Measurements from ENCODE around the gene CAPN12.

Gene CAPN12

DNA sequence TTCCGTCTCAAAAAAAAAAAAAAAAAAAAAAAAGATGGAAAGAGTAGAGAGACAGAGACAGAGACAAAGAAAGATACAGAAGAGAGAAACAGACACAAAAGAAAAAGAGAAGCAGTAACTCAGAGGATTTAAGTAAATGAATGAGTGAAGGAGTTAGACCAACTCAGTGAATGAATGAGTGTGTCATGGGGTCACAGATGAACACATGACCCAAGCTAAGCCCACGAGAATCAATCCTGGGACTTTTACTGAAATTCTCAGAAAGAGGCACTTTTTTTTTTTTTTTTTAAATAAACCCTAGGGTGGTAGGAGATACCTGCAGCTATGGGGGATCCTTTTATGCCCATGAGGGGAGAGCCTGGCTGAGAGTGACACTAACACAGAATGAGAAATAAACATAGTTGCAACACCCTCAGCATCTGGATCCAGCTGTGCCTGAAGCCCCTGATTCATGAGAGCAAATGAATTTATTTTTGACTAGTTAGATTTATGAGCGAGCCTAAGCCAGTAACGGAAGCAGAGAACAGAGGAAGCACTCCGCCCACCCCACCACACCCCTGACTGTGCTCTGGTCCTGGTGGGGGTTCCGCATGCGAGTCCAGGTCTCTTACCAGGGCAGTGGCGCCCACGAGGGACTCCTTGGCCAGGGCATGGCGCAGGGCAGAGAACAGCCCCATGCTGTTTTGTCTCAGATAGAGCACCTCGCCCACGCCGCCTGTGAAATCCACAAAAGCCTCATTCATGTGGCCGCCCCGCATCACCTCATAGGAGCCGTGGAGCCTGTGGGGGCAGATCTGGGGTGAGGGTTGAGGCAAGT is 4.6 kb downstream of the CAPN12 start:
- DNase-seq (ENCODE audit: low read depth in 1 of 2, low spot score in 1 of 2): no peak

DNA sequence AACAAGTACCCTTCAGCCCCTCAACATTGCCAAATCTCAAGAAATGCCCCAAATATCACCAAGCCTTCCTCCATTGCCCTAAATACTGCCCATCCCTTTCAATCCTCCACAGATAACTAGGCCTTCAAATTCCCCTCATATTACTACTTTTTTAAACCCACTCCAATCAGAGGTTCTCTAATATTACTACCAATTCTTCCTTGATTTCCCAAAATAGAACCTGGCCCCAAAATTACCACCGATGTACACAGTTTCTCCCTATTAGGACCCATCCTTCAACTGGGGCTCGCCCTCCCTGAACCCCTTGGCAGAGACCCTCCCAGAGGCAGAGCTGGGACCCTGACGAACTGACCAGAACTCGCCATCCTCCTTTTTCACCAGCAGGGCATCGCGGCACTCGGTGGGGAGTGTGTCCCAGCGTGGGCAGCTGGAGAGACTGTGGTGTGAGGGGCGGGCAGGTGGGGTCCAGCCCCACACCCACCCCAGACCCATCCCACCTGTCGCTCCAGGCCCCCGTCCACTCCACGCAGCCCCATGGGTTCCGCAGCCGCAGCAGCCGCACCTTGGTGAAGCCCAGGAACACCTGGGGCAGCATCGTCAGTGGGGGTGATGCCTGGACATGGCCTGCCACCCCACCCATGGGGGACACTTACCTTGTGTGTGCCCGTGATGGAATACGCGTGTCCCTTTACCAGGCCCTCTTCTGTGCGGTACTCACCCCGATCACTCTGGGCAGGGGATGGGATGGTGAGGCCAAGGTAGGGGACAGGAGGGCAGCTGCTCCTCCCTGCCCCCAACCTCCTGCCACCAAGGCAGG is 6.1 kb downstream of the CAPN12 start:
- no peak for DNase-seq (ENCODE audit: low read depth in 1 of 2, low spot score in 1 of 2)

DNA sequence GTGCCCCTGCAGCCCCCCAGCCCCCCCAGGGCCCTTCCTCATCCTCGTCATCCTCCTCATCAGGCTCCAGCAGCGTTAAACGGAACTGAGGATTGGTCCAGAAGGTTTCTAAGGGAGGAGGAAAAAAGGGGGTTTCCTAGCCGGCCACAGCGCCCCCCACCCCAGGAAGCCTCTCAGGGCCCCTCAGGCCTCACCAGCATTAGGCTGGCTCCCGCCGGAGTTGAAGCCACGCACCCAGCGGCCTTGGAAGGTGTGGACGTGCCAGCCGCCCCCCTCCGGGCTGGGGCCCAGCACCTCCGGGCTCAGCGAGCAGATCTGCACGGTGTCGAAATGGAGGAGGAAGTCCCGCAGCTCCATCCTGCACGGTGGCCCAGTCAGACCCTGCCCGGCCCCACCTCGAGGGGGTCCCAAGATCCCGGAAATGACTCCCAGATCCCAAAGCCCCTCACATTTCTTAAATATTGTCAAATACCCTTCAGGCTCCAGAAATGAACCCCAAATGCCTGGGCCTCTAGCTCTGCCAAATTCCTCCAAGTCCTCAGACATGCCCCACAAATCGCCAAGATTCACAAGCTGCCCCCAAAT is 6.9 kb downstream of the CAPN12 start:
- no peak for DNase-seq (ENCODE audit: low read depth in 1 of 2, low spot score in 1 of 2)

DNA sequence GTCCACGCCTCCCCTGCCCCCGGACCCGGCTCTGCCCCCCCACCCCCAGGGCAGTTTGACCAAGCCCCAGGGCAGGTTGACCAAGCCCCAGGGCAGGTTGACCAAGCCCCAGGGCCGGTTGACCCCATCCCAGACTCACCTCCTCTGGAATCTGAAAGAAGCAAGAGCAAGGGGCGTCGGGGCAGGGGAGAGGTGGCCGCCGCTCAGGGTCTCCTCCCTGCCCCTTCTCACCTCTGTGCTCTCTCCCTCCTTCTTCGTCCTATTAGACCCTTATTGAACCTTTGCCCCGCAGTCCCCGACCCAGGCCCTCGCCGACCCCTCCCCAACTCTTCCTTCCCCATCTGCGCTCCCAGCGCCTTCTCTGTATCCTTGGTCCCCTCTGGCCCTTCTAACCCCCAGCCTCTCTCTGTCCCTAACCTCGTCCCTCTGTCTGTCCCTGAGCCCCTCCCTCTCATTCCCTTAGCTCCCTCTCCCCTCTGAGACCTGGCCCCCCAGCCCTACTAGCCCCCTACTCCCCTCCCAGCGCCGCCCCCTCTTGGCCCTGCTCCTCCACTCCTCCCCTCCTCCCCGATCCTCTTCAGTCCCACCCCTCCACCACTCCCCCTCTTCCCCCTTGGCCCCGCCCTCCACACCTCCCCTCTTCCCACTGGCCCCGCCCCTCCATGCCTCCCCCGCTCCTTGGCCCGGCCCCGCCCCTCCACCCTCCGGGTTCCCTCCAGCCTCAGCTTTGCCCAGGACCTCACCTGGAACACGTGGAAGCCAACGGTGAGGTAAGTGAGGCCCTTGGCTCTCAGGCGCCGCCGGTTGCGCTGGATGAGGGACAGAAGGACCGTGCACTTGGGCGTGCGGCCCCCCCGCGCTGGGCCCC is 7.6 kb downstream of the CAPN12 start:
- peak in 1 of 2 donors; percentile 51 for DNase-seq (ENCODE audit: low read depth in 1 of 2, low spot score in 1 of 2)

DNA sequence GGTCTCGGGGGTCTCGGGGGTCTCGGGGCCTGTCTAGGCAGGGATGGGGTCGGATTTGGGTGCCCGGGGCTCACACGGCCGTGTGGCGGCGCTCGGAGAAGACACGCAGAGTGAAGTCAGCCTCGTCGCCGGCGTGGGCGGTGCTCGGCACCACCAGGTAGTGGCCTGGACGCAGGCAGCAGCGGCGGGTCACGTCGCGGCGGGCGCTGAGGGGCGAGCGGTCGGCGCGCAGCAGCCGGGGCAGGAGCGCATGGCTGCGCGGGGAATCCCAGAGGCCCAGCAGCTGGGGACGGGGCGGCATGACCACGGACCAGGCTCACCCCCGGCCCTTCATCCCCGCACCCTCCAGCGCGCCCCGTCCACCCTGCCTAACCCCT is 8.2 kb downstream of the CAPN12 start:
- DNase-seq (ENCODE audit: low read depth in 1 of 2, low spot score in 1 of 2): peak in 1 of 2 donors; percentile 44

DNA sequence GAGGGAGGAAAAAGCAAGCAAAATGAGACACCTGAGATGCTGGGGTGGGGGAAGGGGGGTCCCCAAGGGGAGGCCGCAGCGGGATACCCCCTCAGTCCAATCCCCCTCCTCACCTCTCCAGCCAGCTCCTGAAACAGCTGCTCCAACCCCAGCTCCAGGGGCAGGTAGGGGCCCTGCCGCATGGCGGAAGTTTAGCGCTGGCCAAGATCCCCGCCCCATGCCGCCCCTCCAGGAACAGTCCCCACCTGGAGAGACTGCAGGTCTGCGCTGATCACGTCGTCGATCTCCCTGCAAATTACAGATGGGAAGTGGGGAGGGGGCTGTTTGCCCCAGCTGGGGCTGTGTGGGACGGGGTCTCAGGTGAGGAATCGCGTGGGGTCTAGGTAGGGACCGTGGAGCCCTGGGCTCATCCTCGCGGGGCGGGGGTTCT is 9.0 kb downstream of the CAPN12 start:
- DNase-seq (ENCODE audit: low read depth in 1 of 2, low spot score in 1 of 2): no peak

DNA sequence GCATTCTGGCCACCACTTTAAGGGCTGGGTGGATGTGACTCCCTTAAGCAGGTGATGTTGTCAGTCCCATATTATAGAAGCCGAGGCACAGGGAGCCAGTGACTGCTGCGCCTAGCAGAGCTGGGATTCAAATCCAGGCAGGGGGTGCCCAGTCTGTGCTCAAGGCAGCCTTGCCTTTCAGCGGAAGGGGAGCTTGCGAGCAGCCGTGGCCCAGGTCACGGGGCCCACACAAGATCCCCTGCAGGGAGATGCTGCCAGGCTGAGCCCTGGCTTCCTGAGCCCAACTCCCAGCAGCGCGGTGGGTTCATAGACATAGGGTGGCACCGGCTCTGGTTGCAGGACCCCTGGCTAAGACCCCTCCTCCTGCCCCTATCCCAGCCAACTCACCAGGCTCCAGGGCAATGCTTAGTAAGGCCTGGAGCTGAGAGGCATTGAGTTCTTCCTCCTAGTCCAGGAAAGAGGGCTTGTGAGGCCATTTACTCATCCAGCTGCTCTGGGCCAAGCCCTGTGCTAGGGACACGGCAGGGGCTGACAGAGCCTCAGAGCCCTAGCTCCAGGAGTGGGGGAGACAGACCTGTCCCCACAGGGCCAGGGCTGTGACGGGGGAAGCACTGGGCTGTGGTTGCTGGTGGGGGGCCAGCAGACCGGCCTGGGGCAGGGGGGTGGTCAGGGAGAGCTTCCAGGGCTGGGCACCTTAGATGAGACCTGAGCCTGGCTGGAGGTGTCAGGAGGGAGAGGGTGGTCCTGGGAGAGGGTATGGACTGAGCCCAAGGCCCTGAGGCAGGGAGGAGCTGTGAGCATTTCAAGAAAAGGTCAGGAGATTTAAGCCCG is 9.6 kb downstream of the CAPN12 start:
- DNase-seq (ENCODE audit: low read depth in 1 of 2, low spot score in 1 of 2): no peak

DNA sequence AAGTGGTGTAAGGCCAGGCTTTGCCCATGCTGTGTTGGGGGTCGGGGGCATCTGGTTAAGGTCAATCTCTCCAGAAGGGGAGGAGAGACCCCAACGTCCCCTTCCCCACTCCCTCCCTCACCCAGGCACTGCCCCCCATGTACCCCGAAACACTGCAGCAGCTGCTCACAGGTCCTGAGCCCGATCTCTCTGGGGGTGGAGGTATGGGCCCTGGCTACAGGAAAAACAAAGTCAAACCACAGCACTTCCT is 10.2 kb downstream of the CAPN12 start:
- DNase-seq (ENCODE audit: low read depth in 1 of 2, low spot score in 1 of 2): no peak

DNA sequence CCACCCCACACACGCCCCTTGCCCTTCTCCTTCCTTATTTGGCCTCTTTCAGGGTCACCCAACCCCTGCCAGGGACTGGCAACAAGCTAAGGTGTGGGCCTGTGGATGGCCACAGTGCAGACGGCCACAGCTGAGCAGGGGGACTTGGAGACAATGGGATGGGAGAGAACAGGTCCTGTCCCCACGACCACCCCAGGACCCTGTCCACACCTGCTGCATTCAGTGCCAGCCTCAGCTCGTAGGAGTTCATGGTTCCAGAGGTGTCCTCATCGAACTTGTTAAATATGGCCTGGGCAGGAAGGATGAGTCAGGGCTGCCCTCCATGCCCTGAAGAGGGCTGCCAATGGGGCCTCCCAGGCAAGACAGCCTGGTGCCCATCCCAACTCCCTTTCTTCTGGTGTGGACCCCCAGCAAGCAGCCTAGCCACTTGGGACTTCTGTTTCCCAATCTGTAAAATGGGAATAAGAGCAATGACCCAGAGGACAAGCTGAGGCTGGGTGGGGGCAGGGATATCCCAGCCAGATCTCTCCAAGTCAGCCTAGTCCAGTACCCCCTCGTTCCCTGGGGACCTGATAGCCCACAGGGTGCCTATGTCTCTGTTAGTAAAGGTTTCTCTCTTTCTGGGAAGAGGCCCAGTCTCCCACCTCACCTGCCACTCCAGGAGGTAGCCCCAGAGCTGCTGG is 10.6 kb downstream of the CAPN12 start:
- DNase-seq (ENCODE audit: low read depth in 1 of 2, low spot score in 1 of 2): no peak

DNA sequence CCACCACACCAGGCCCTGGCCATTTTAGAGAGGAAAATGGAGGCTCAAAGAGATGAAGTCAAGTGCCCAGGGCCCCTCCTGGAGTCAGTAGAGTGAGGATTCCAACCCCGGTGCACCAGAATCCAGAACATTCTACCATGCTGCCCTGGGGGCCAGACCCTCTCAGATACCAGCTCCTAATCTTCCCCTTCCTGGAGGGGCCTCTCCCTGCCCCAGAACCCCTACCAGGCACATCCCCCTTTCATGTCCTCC is 11.1 kb downstream of the CAPN12 start:
- no peak for DNase-seq (ENCODE audit: low read depth in 1 of 2, low spot score in 1 of 2)

DNA sequence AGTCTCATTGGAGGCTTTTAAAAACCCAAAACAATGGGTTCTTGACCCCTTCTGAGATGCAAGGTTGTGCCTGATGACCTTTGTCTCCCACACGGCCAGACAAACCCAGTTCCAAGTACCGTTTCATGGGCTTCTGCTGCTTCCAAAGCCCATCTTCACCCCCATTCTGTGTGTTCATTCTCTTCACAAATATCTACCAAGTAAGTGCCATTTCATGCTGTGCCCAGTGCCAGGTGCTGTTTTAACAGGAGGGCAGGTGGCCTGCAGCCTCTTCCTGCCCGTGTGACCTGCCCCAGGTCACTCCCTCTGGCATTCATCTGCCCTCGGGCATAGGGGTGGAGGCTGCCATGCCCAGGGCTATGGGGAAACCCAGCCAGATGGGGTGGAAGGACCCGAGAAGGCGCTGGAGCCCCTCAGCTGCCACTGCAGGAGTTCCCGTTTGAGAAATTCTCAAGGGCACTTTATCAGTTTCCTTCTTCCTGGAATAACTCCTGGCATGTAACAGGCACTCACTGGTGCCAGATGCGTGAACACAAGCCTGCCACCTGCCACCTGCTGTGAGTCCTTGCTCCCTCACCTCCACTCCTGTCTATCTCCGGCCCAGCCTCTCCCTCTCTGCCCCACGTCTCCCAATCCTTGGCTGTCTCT is 12.5 kb downstream of the CAPN12 start:
- DNase-seq (ENCODE audit: low read depth in 1 of 2, low spot score in 1 of 2): no peak

DNA sequence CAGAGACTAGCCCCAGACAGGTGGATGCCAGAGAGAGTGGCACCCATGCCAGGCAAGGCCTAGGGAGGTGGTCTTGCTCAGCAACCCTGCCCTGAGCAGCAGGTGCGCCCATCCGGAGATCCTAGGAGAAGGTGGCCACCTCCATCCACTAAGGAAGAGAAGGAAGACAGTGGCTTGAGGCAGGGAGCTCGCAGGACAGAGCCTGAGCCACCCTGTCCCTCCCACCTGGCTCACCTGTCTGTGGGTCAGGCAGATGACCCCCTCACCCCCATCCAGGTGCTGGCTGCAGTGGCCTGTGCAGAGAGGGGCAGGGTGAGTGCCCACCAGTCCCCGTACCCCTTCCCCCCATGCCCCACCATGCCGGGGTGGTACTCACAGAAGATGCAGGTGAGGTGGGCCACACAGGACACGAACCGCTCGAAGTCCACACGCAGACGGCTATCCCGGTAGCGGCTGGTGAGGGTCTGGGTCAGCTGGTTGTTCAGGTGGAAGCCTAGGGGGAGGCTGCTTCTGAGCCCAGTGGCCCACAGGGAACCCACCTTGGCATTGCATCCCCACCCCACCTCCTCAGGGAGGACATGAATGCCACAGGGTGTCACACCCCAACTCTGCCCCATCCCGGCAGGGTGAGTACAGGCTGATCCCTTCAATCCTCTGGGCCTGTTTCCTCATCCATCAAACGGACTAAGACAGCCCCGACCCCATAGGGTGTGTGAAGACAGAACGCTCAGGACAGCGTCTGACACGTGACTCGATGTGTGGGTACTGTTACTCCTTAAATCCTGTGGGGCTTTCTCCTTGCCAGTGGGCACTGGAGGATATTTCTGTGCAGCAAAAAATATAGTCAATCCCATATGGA is 13.3 kb downstream of the CAPN12 start:
- no peak for DNase-seq (ENCODE audit: low read depth in 1 of 2, low spot score in 1 of 2)

DNA sequence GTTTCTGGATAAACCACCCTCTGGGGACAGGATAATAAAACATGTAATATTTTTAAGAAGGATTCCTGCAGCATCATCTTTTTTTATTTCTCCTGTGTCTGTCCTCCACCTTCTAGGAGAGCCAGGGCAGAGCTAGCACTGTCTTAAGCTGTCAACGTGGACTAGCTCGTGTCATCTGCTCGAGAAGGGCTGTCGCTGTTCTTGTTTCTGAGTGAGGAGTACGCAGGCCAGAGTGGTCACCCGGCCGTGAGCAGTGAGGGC is 13.9 kb downstream of the CAPN12 start:
- DNase-seq (ENCODE audit: low read depth in 1 of 2, low spot score in 1 of 2): no peak

DNA sequence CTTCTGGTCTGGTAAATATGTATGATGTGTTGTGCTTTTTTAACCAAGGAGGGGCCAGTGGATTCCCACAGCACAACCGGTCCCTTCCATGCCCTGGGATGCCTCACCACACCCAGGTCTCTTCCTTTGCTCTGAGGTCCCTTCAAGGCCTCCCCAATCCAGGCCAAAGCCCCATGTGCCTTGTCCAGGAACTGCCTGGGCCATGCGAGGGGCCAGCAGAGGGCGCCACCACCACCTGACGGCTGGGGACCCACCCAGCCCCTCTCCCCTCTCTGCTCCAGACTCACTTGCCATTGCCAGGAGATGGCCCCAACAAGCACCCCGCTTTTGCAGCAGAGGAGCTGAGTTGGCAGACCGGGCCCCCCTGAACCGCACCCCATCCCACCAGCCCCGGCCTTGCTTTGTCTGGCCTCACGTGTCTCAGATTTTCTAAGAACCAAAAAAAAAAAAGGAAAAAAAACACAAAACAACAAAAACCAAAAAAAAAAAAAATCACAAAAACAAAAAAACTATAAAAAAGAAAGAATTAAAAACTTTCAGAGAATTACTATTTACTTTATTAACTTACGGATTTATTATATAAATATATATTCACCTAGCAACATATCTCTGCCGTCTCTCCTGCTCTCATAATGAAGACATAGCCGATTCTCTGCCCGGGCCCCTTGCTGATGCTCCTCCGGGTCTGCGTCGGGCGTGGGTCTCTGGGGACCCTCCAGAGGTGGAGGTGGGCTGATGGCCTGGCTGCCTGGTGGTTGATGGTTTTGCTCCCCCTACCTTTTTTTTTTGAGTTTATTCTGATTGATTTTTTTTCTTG is 14.4 kb downstream of the CAPN12 start:
- DNase-seq (ENCODE audit: low read depth in 1 of 2, low spot score in 1 of 2): peak; percentile 61 to 65

DNA sequence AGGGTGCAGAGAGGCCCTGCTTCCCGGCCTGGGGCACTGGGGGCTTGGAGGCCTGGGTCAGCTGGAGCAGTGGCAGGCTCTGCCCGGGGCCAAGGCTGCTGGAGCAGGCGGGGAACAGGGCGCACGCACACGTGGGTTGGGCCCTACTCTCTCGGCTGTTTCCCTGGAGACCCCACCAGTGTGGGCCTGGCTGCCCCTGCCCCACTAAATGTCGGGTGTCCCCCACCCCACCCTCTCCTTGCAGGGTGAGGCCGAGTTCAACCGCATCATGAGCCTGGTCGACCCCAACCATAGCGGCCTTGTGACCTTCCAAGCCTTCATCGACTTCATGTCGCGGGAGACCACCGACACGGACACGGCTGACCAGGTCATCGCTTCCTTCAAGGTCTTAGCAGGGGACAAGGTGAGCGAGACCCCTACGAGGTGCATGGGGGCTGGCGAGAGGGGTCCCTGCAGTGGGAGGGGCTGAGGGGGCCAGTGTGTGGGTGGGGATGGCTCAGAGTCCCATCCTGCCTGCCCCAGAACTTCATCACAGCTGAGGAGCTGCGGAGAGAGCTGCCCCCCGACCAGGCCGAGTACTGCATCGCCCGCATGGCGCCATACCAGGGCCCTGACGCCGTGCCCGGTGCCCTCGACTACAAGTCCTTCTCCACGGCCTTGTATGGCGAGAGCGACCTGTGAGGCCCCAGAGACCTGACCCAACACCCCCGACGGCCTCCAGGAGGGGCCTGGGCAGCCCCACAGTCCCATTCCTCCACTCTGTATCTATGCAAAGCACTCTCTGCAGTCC is 15.3 kb downstream of the CAPN12 start:
- DNase-seq (ENCODE audit: low read depth in 1 of 2, low spot score in 1 of 2): no peak

DNA sequence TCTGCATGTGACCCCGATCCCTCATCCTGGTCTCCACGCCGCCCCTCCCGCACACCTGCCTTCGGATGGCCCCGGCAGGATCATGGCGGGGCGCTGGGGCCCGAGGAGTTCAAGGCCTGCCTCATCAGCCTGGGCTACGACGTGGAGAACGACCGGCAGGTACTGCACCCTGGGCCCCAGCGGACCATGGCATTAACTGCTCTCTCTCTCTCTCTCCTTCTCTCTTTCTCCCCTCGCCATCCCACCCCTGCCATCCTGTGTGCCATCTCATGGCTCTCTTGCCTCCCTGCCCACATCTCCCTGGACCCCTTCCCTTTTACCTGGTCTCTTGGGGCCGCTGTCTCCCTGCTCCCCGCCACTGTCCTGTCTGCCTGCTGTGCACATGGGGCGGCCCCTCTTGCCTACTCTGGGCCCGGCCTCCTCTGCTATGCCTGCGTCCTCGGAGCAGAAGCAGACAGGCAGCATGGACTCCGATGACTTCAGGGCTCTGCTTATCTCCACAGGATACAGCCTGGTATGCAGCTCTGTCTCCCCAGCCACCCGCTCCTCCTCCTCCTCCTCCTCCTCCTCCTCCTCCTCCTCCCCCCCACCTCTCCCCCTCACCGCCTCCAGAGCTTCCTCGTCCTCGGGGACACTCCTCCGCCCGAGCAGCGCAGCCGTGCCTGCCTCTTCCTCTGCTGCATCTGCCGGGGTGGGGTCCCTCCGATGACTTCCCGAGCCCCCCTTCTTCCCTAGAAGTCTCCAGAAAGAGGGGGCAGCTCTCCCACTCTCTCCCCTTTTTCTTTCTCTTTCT is 16.2 kb downstream of the CAPN12 start:
- no peak for DNase-seq (ENCODE audit: low read depth in 1 of 2, low spot score in 1 of 2)
